Stomach (tissue), 9 donors: Measurements from ENCODE around the gene INPP5A. TPM values are rescaled to one million over a fixed set of nuclear protein-coding genes. Genes with fewer than 3 reads are reported as not detected.

Experiments used
- DNase-seq, 2 donors: peaks; one replicate each; pipeline versions ENCODE4 v3.0.0 to v3.0.0-alpha.2; 2013 to 2019
- H3K27ac ChIP-seq, 5 donors: fragments of 200-600 bp in 4 of 5; sonication (generic) in 4 of 5; one replicate each; pipeline ENCODE4 v1.5.1; 2013 to 2019; ENCODE audit warnings: mild to moderate bottlenecking in 1 of 5, moderate library complexity in 1 of 5
- H3K27me3 ChIP-seq, 3 donors: fragments of 200-600 bp; sonication (generic); one replicate each; pipeline ENCODE4 v1.5.1; 2017 to 2019; ENCODE audit warnings: mixed run types in 1 of 3
- H3K36me3 ChIP-seq, 4 donors: fragments of 200-600 bp; sonication (generic); 1 replicate in 3 of 4; 2 replicates in 1 of 4; pipeline ENCODE4 v1.5.1; 2016 to 2019
- H3K4me1 ChIP-seq, 4 donors: fragments of 200-600 bp; sonication (generic); one replicate each; pipeline ENCODE4 v1.5.1; 2016 to 2019
- H3K4me3 ChIP-seq, 4 donors: fragments of 200-600 bp; sonication (generic) in 3 of 4; one replicate each; pipeline ENCODE4 v1.5.1; 2016 to 2019; ENCODE audit warnings: mild to moderate bottlenecking in 1 of 4
- H3K9me3 ChIP-seq, 4 donors: fragments of 200-600 bp; sonication (generic); one replicate each; pipeline ENCODE4 v1.5.1; 2016 to 2019
- EP300 ChIP-seq: sonication (generic); formaldehyde crosslinking; IDR thresholded peaks from one replicate; pipeline ENCODE4 v1.6.1; 2017; ENCODE audit warnings: antibody characterized with exemption
- POLR2A ChIP-seq, 4 donors: fragments of 450-650 bp; IDR thresholded peaks; one replicate each; pipeline ENCODE4 v1.6.1; 2016; ENCODE audit warnings: antibody characterized with exemption in 4 of 4, control low read depth in 2 of 4, mild to moderate bottlenecking in 1 of 4, moderate library complexity in 1 of 4
- POLR2AphosphoS5 ChIP-seq, 3 donors: sonication (generic); formaldehyde crosslinking; IDR thresholded peaks; one replicate each; pipeline ENCODE4 v1.6.1; 2016; ENCODE audit warnings: antibody characterized with exemption in 3 of 3
- WGBS, 5 donors: extraction: QIAGEN DNeasy Blood & Tissue Kit in 3 of 5; methylation state at CpG; one replicate each; pipeline versions ENCODE4 v1.1.5 to v1.1.7; 2013 to 2018; 5-methylcytosine and 5-hydroxymethylcytosine counted together
- intact Hi-C: fragments of 100-400 bp; cut with DNase I; formaldehyde crosslinking; loops from one replicate; pipeline ENCODE4 v1.15.1; 2023; ENCODE audit warnings: low total_unique reads
- polyA plus RNA-seq, 3 donors: library from polyadenylated mRNA; stranded (reverse); fragments of 200-250 nt; gene quantifications; one replicate each; pipeline ENCODE4 v1.2.3, GENCODE V29; 2013
- total RNA-seq, 5 donors: library from RNA; depleted of rRNA; stranded (reverse); fragments of >200 nt; gene quantifications; one replicate each; pipeline versions ENCODE4 v1.1.0 to v1.2.3, GENCODE V29; 2014 to 2016
- TF ChIP-seq, protein P1 (sequence below), 7 experiments: fragments of 450-650 bp in 4 of 7; fragments of 200-600 bp in 3 of 7; sonication (generic) in 3 of 7; IDR thresholded peaks; one replicate each; pipeline ENCODE4 v1.5.1; 2016 to 2019; ENCODE audit warnings: antibody characterized with exemption in 7 of 7, control low read depth in 2 of 7, mild to moderate bottlenecking in 1 of 7
- donor health status: healthy with polysubstance abuse.
- donor health status: Bipolar disorder and iron deficiency.
- donor health status: healthy.

Gene INPP5A
- total and polyA plus RNA-seq, 8 donors, result 17.2 to 72.3 (median 31.0) TPM

- H3K4me1 ChIP-seq, result no peaks in the 10 kb centered on the region
- H3K27me3 ChIP-seq, result peaks cover 0 to 66% (median 0%) of the 10 kb centered on the region in 3 donors
Measured at GRCh38 chr10:132809232-132810140, 271.9 kb downstream of the INPP5A start.

DNA sequence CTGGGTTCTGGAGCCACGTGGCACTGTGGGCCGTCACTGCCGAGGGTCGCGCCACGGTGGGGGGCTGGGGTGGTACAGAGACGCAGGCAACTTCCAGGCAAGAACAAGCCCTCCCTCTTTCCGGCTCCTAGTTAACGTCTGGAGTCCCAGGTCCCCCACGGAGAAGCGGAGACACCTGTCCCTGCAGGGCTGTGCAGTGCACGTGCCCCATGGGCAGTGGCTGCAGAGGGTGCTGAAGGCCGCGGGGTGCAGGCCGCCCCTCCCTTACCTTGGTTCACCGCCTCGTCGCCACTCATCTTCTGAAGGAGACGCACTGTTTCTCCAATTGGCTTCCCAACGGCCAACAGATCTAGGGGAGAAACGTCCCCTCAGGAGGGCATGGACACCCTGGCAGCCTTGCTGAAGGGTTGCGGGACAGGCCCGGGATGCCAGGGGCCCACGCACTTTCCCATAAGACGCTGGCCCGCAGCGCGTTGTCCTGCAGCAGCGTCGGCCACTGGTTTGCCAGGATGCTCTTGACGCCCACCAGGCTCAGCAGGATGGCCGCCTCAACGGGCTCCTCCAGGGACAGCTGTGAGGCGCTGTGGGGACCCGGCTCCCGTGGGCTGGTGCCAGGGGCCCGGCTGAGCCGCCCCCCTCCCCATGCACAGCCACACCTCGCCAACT lies 272.7 kb downstream of the INPP5A start:
- H3K9me3 ChIP-seq, result no peaks in the 10 kb centered on the region
- peaks cover 0 to 69% (median 0%) of the 10 kb centered on the region in 3 donors for H3K27me3 ChIP-seq
- no peaks in the 10 kb centered on the region for H3K4me1 ChIP-seq
- WGBS, 5 donors, result 83 to 88% (median 83%) methylated on average over 20 to 39 of the region's 39 CpGs
- no peaks in the 10 kb centered on the region for H3K36me3 ChIP-seq
- peak in 1 of 2 donors; percentile 23 for DNase-seq
- no peak overlapping the region for H3K27ac ChIP-seq
- H3K4me3 ChIP-seq, result no peak overlapping the region
- intact Hi-C loops, result no loop called here
- no peak for TF ChIP-seq POLR2A (IDR thresholded peaks at IDR 0.05)
- TF ChIP-seq POLR2AphosphoS5 (IDR thresholded peaks at IDR 0.05), result no peak
- TF ChIP-seq, protein P1, sequence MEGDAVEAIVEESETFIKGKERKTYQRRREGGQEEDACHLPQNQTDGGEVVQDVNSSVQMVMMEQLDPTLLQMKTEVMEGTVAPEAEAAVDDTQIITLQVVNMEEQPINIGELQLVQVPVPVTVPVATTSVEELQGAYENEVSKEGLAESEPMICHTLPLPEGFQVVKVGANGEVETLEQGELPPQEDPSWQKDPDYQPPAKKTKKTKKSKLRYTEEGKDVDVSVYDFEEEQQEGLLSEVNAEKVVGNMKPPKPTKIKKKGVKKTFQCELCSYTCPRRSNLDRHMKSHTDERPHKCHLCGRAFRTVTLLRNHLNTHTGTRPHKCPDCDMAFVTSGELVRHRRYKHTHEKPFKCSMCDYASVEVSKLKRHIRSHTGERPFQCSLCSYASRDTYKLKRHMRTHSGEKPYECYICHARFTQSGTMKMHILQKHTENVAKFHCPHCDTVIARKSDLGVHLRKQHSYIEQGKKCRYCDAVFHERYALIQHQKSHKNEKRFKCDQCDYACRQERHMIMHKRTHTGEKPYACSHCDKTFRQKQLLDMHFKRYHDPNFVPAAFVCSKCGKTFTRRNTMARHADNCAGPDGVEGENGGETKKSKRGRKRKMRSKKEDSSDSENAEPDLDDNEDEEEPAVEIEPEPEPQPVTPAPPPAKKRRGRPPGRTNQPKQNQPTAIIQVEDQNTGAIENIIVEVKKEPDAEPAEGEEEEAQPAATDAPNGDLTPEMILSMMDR (IDR thresholded peaks at IDR 0.05), result no peak
- TF ChIP-seq EP300, result no peak

More at GRCh38 chr10:132809232-132810140, 271.9 kb downstream of the INPP5A start:
- intact Hi-C loops, result no loop called here
- DNase-seq, result peak in 1 of 2 donors; percentile 21
- TF ChIP-seq, protein P1 (IDR thresholded peaks at IDR 0.05), result no peak
- TF ChIP-seq POLR2AphosphoS5 (IDR thresholded peaks at IDR 0.05), result no peak
- TF ChIP-seq POLR2A (IDR thresholded peaks at IDR 0.05), result no peak
- TF ChIP-seq EP300, result no peak
- Histone ChIP-seq H3K27ac (no peak overlapping the region), H3K36me3 (no peaks in the 10 kb centered on the region), H3K9me3 (no peaks in the 10 kb centered on the region), H3K4me3 (no peak overlapping the region)
- WGBS, 5 donors, result 83 to 90% (median 84%) methylated on average over 25 to 38 of the region's 38 CpGs

- no peak overlapping the region for H3K27ac ChIP-seq
- H3K36me3 ChIP-seq, result no peaks in the 10 kb centered on the region
- intact Hi-C loops, result no loop called here
- H3K4me3 ChIP-seq, result no peak overlapping the region
- H3K4me1 ChIP-seq, result no peaks in the 10 kb centered on the region
- peaks cover 0 to 76% (median 0%) of the 10 kb centered on the region in 3 donors for H3K27me3 ChIP-seq
- DNase-seq, result no peak
- H3K9me3 ChIP-seq, result no peaks in the 10 kb centered on the region
- 66 to 75% (median 71%) methylated on average over 26 to 33 of the region's 33 CpGs for WGBS, 5 donors
- TF ChIP-seq POLR2A (IDR thresholded peaks at IDR 0.05) (no peak), POLR2AphosphoS5 (IDR thresholded peaks at IDR 0.05) (no peak), EP300 (no peak)
- TF ChIP-seq, protein P1 (IDR thresholded peaks at IDR 0.05), result no peak
Measured at GRCh38 chr10:132810807-132811700, 273.5 kb downstream of the INPP5A start.
